Fibroblast of lung (primary cell): ENCODE measurements around the gene PRKCA. TPM values are rescaled to one million over a fixed set of nuclear protein-coding genes. Genes with fewer than 3 reads are reported as not detected.

ENCODE experiments used
- DNase-seq, 2 donors: peaks; one replicate each; pipeline versions ENCODE4 v3.0.0 to v3.0.0-alpha.2; 2010; ENCODE audit warnings: low read depth in 2 of 2
- H2AFZ ChIP-seq: 2 replicates; pipeline ENCODE4 v1.5.1; 2012; ENCODE audit warnings: low read length, control low read depth, inconsistent platforms
- H3K27ac ChIP-seq: 2 replicates; pipeline ENCODE4 v1.5.1; 2011; ENCODE audit warnings: low read length, control low read depth; ENCODE audit not compliant: insufficient read depth
- H3K27me3 ChIP-seq: 2 replicates; pipeline ENCODE4 v1.5.1; 2011; ENCODE audit warnings: mild to moderate bottlenecking, low read length; ENCODE audit not compliant: control insufficient read depth, insufficient read depth
- H3K36me3 ChIP-seq: 2 replicates; pipeline ENCODE4 v1.5.1; 2011; ENCODE audit warnings: low read length; ENCODE audit not compliant: control insufficient read depth, insufficient read depth
- H3K4me1 ChIP-seq: 2 replicates; pipeline ENCODE4 v1.5.1; 2011; ENCODE audit warnings: low read length; ENCODE audit not compliant: control insufficient read depth, insufficient read depth; ENCODE audit errors: extremely low read depth
- H3K4me2 ChIP-seq: 2 replicates; pipeline ENCODE4 v1.5.1; 2011; ENCODE audit warnings: low read length, control low read depth; ENCODE audit not compliant: insufficient read depth; ENCODE audit errors: extremely low read depth
- H3K4me3 ChIP-seq, 4 experiments: fragments of 200-600 bp in 1 of 4; sonication (generic) in 1 of 4; replicated peaks in 1 of 4; 2 replicates each; pipeline ENCODE4 v1.5.1; 2011 to 2016; ENCODE audit warnings: low read length in 4 of 4, low read depth in 3 of 4, mild to moderate bottlenecking in 3 of 4, control low read depth in 2 of 4, inconsistent platforms in 1 of 4, mixed read lengths in 1 of 4; ENCODE audit not compliant: insufficient read depth in 1 of 4; ENCODE audit errors: control extremely low read depth in 1 of 4
- H3K79me2 ChIP-seq: 2 replicates; pipeline ENCODE4 v1.5.1; 2012; ENCODE audit warnings: mild to moderate bottlenecking, low read length, inconsistent platforms; ENCODE audit not compliant: control insufficient read depth, insufficient read depth
- H3K9ac ChIP-seq: 2 replicates; pipeline ENCODE4 v1.5.1; 2011; ENCODE audit warnings: mild to moderate bottlenecking, low read length, control low read depth; ENCODE audit not compliant: insufficient read depth
- H3K9me3 ChIP-seq: 2 replicates; pipeline ENCODE4 v1.5.1; 2012; ENCODE audit warnings: low read depth, low read length; ENCODE audit not compliant: control insufficient read depth, insufficient read depth
- H4K20me1 ChIP-seq: 2 replicates; pipeline ENCODE4 v1.5.1; 2011; ENCODE audit warnings: low read length; ENCODE audit not compliant: control insufficient read depth, insufficient read depth; ENCODE audit errors: extremely low read depth
- EZH2 ChIP-seq: IDR thresholded peaks from 2 replicates; pipeline ENCODE4 v1.5.1; 2012; ENCODE audit warnings: low read length, control low read depth, mild to moderate bottlenecking; ENCODE audit errors: missing control alignments
- polyA plus RNA-seq, 2 donors: library from polyadenylated mRNA; depleted of rRNA in 1 of 2; stranded (reverse) in 1 of 2; unstranded in 1 of 2; fragments of >200 nt; gene quantifications; 2 replicates each; pipeline ENCODE4 v1.2.1, GENCODE V29; 2011 to 2012; ENCODE audit warnings: missing spikeins in 1 of 2
- total RNA-seq: library from RNA; depleted of rRNA; stranded (reverse); fragments of >200 nt; gene quantifications from 2 replicates; pipeline ENCODE4 v1.2.1, GENCODE V29; 2014
- TF ChIP-seq, protein P1 (sequence below), 2 donors: IDR thresholded peaks in 1 of 2; conservative IDR thresholded peaks in 1 of 2; 1 replicate in 1 of 2; 2 replicates in 1 of 2; pipeline ENCODE4 v1.5.1; 2011 to 2012; ENCODE audit warnings: low read length in 2 of 2, control low read depth in 1 of 2, inconsistent platforms in 1 of 2, low read depth in 1 of 2, mild to moderate bottlenecking in 1 of 2

Gene PRKCA
- total and polyA plus RNA-seq, 2 donors (not counting 1 experiment from before 2014, with no cell fraction given), result 34.0 to 74.2 TPM

DNA sequence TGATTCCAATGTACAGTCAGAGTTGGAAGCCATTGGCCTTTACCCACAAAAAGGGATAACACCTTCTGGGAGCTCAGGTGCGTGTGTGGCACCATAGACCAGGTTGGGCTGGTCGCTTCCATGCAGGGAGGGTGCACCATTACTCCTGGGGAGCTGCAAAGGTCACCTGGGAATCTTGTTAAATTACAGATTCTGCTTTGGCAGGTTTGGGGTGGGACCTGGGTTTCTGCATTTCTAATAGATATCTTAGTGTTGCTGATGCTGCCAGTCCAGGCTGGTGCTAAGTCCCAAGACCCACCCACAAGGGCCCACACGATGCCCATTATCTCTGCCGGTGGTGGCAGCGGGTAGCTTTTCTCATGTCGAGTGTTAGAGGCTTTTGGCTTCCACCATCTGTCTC lies 384.2 kb downstream of the PRKCA start:
- Histone ChIP-seq H3K4me2 (no peak overlapping the region), H3K4me1 (peaks cover 4% of the 10 kb centered on the region), H3K79me2 (no peaks in the 10 kb centered on the region), H3K9ac (no peak overlapping the region), H3K9me3 (no peaks in the 10 kb centered on the region), H3K27me3 (no peaks in the 10 kb centered on the region), H2AFZ (no peak overlapping the region), H3K27ac (no peak overlapping the region), H3K36me3 (peaks cover 8% of the 10 kb centered on the region), H3K4me3 (no peak overlapping the region), H4K20me1 (no peaks in the 10 kb centered on the region)
- no peak for DNase-seq
- no peak for TF ChIP-seq EZH2
- TF ChIP-seq, protein P1, sequence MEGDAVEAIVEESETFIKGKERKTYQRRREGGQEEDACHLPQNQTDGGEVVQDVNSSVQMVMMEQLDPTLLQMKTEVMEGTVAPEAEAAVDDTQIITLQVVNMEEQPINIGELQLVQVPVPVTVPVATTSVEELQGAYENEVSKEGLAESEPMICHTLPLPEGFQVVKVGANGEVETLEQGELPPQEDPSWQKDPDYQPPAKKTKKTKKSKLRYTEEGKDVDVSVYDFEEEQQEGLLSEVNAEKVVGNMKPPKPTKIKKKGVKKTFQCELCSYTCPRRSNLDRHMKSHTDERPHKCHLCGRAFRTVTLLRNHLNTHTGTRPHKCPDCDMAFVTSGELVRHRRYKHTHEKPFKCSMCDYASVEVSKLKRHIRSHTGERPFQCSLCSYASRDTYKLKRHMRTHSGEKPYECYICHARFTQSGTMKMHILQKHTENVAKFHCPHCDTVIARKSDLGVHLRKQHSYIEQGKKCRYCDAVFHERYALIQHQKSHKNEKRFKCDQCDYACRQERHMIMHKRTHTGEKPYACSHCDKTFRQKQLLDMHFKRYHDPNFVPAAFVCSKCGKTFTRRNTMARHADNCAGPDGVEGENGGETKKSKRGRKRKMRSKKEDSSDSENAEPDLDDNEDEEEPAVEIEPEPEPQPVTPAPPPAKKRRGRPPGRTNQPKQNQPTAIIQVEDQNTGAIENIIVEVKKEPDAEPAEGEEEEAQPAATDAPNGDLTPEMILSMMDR (conservative IDR thresholded peaks at IDR 0.05 in 1 of 2, IDR thresholded peaks at IDR 0.05 in 1 of 2; ENCODE audit: low read depth in 1 of 2, low read length in 2 of 2), result no peak

GRCh38 chr17:66687570-66688284 lies 385.3 kb downstream of the PRKCA start:
- no peak for DNase-seq
- no peaks in the 10 kb centered on the region for H3K79me2 ChIP-seq
- H3K9ac ChIP-seq, result no peak overlapping the region
- TF ChIP-seq EZH2, result no peak
- TF ChIP-seq, protein P1 (conservative IDR thresholded peaks at IDR 0.05 in 1 of 2, IDR thresholded peaks at IDR 0.05 in 1 of 2; ENCODE audit: low read depth in 1 of 2, low read length in 2 of 2), result no peak
- H2AFZ ChIP-seq, result no peak overlapping the region
- no peak overlapping the region for H3K4me3 ChIP-seq
- H3K4me1 ChIP-seq, result peaks cover 4% of the 10 kb centered on the region
- H3K27ac ChIP-seq, result no peak overlapping the region
- H3K36me3 ChIP-seq, result peaks cover 8% of the 10 kb centered on the region
- H3K4me2 ChIP-seq, result no peak overlapping the region
- no peaks in the 10 kb centered on the region for H4K20me1 ChIP-seq
- no peaks in the 10 kb centered on the region for H3K27me3 ChIP-seq
- no peaks in the 10 kb centered on the region for H3K9me3 ChIP-seq

GRCh38 chr17:66689221-66689620 lies 386.8 kb downstream of the PRKCA start:
- peaks cover 1% of the 10 kb centered on the region for H3K4me1 ChIP-seq
- H3K4me3 ChIP-seq, result no peak overlapping the region
- no peak for TF ChIP-seq EZH2
- TF ChIP-seq, protein P1 (conservative IDR thresholded peaks at IDR 0.05 in 1 of 2, IDR thresholded peaks at IDR 0.05 in 1 of 2; ENCODE audit: low read depth in 1 of 2, low read length in 2 of 2), result no peak
- peaks cover 8% of the 10 kb centered on the region for H3K36me3 ChIP-seq
- H3K9ac ChIP-seq, result no peak overlapping the region
- H3K9me3 ChIP-seq, result no peaks in the 10 kb centered on the region
- H4K20me1 ChIP-seq, result no peaks in the 10 kb centered on the region
- DNase-seq, result no peak
- no peak overlapping the region for H3K27ac ChIP-seq
- no peak overlapping the region for H2AFZ ChIP-seq
- no peak overlapping the region for H3K4me2 ChIP-seq
- H3K27me3 ChIP-seq, result no peaks in the 10 kb centered on the region
- H3K79me2 ChIP-seq, result no peaks in the 10 kb centered on the region
